Dendritic cell treated with granulocyte-macrophage colony-stimulating factor and Interleukin-4, amounts not matched to agents 40 ng/mL and 50 ng/mL, for 4 days (primary cell): ENCODE measurements around the gene NRF1.
"Not testable (repeated sequence)": the region's sequence is repeated elsewhere in the genome, so short reads cannot be mapped to it uniquely, and the experiment has no call there.

Experiments used
- H3K27ac Mint-ChIP-seq: one replicate; pipeline ENCODE4 v1.8.0; 2022; ENCODE audit warnings: mild to moderate bottlenecking, mixed read lengths
- H3K27me3 Mint-ChIP-seq: one replicate; pipeline ENCODE4 v1.8.0; 2022; ENCODE audit warnings: mild to moderate bottlenecking, mixed read lengths
- H3K36me3 Mint-ChIP-seq: one replicate; pipeline ENCODE4 v1.8.0; 2022; ENCODE audit warnings: low read depth, mixed read lengths
- H3K4me1 Mint-ChIP-seq: one replicate; pipeline ENCODE4 v1.8.0; 2022; ENCODE audit warnings: low read depth, mixed read lengths
- H3K4me3 Mint-ChIP-seq: one replicate; pipeline ENCODE4 v1.8.0; 2022; ENCODE audit warnings: mild to moderate bottlenecking, moderate library complexity, mixed read lengths
- H3K9me3 Mint-ChIP-seq: one replicate; pipeline ENCODE4 v1.8.0; 2022; ENCODE audit warnings: mixed read lengths
- intact Hi-C: fragments of 100-400 bp; cut with micrococcal nuclease; formaldehyde crosslinking; loops from one replicate; pipeline ENCODE4 v1.15.0; 2022

NRF1 gene

GRCh38 chr7:129611246-129612111, at the start of gene NRF1:
NRF1 (plus strand) TSS chr7:129611720; CDS start chr7:129657352, 45,632 bp downstream.
- Mint-ChIP-seq H3K4me3 (peak within 1 kb of the TSS; percentile 89), H3K27ac (peak within 1 kb of the TSS; percentile 91), H3K36me3 (peaks cover 50% of the 10 kb centered on the region), H3K27me3 (no peaks in the 10 kb centered on the region), H3K9me3 (no peaks in the 10 kb centered on the region), H3K4me1 (peaks cover 60% of the 10 kb centered on the region)
- intact Hi-C loops: loop anchor here (10.0 kb wide), 2 partner anchors 107 to 343 kb away; partner anchors contain the start of genes SMKR1 and UBE2H

- H3K36me3 Mint-ChIP-seq, H3K27ac Mint-ChIP-seq, H3K9me3 Mint-ChIP-seq, intact Hi-C loops, H3K4me3 Mint-ChIP-seq: not testable (repeated sequence)
- H3K4me1 Mint-ChIP-seq: peaks cover 35% of the 10 kb centered on the region
- peaks cover 24% of the 10 kb centered on the region for H3K27me3 Mint-ChIP-seq
Measured at GRCh38 chr7:129566323-129566722, 45.2 kb upstream of the NRF1 start.

- H3K4me1 Mint-ChIP-seq: peaks cover 25% of the 10 kb centered on the region
- no peaks in the 10 kb centered on the region for H3K36me3 Mint-ChIP-seq
- H3K27ac Mint-ChIP-seq: no peak overlapping the region
- no peak overlapping the region for H3K4me3 Mint-ChIP-seq
- H3K9me3 Mint-ChIP-seq: no peaks in the 10 kb centered on the region
- H3K27me3 Mint-ChIP-seq: peaks cover 26% of the 10 kb centered on the region
- intact Hi-C loops: no loop called here
Measured at GRCh38 chr7:129567377-129567776, 44.1 kb upstream of the NRF1 start.

- peaks cover 20% of the 10 kb centered on the region for H3K4me1 Mint-ChIP-seq
- no peaks in the 10 kb centered on the region for H3K36me3 Mint-ChIP-seq
- no peak overlapping the region for H3K4me3 Mint-ChIP-seq
- H3K27ac Mint-ChIP-seq: no peak overlapping the region
- H3K27me3 Mint-ChIP-seq: peaks cover 24% of the 10 kb centered on the region
- intact Hi-C loops: no loop called here
- no peaks in the 10 kb centered on the region for H3K9me3 Mint-ChIP-seq
Measured at GRCh38 chr7:129568240-129568639, 43.3 kb upstream of the NRF1 start.

GRCh38 chr7:129569326-129569725, 42.2 kb upstream of the NRF1 start:
- Mint-ChIP-seq H3K36me3 (no peaks in the 10 kb centered on the region), H3K4me1 (peaks cover 20% of the 10 kb centered on the region), H3K4me3 (no peak overlapping the region), H3K27me3 (peaks cover 17% of the 10 kb centered on the region), H3K9me3 (no peaks in the 10 kb centered on the region), H3K27ac (no peak overlapping the region)
- intact Hi-C loops: no loop called here

- H3K27me3 Mint-ChIP-seq: peaks cover 15% of the 10 kb centered on the region
- intact Hi-C loops: no loop called here
- H3K9me3 Mint-ChIP-seq: no peaks in the 10 kb centered on the region
- H3K4me1 Mint-ChIP-seq: peaks cover 20% of the 10 kb centered on the region
- no peak overlapping the region for H3K27ac Mint-ChIP-seq
- no peaks in the 10 kb centered on the region for H3K36me3 Mint-ChIP-seq
- no peak overlapping the region for H3K4me3 Mint-ChIP-seq
Measured at GRCh38 chr7:129569811-129570215, 41.7 kb upstream of the NRF1 start.

GRCh38 chr7:129571201-129571600, 40.3 kb upstream of the NRF1 start:
- Mint-ChIP-seq H3K27me3 (peaks cover 11% of the 10 kb centered on the region), H3K9me3 (no peaks in the 10 kb centered on the region), H3K36me3 (no peaks in the 10 kb centered on the region), H3K4me1 (peaks cover 16% of the 10 kb centered on the region), H3K4me3 (no peak overlapping the region), H3K27ac (no peak overlapping the region)
- intact Hi-C loops: no loop called here

GRCh38 chr7:129572205-129572604, 39.3 kb upstream of the NRF1 start:
- H3K4me3 Mint-ChIP-seq: no peak overlapping the region
- no peak overlapping the region for H3K27ac Mint-ChIP-seq
- intact Hi-C loops: no loop called here
- no peaks in the 10 kb centered on the region for H3K36me3 Mint-ChIP-seq
- peaks cover 11% of the 10 kb centered on the region for H3K27me3 Mint-ChIP-seq
- H3K9me3 Mint-ChIP-seq: no peaks in the 10 kb centered on the region
- H3K4me1 Mint-ChIP-seq: peaks cover 7% of the 10 kb centered on the region

GRCh38 chr7:129574487-129574886, 37.0 kb upstream of the NRF1 start:
- Mint-ChIP-seq H3K36me3 (no peaks in the 10 kb centered on the region), H3K27ac (no peak overlapping the region), H3K9me3 (peaks cover 15% of the 10 kb centered on the region), H3K27me3 (peaks cover 8% of the 10 kb centered on the region), H3K4me1 (peaks cover 4% of the 10 kb centered on the region), H3K4me3 (no peak overlapping the region)
- intact Hi-C loops: no loop called here

- Mint-ChIP-seq H3K27ac (no peak overlapping the region), H3K36me3 (no peaks in the 10 kb centered on the region)
- intact Hi-C loops: no loop called here
Measured at GRCh38 chr7:129575699-129576098, 35.8 kb upstream of the NRF1 start.

GRCh38 chr7:129576138-129576537, 35.4 kb upstream of the NRF1 start:
- H3K36me3 Mint-ChIP-seq: no peaks in the 10 kb centered on the region
- H3K4me3 Mint-ChIP-seq: no peak overlapping the region
- no peak overlapping the region for H3K27ac Mint-ChIP-seq
- no peaks in the 10 kb centered on the region for H3K4me1 Mint-ChIP-seq
- H3K27me3 Mint-ChIP-seq: peaks cover 6% of the 10 kb centered on the region
- intact Hi-C loops: no loop called here
- peaks cover 15% of the 10 kb centered on the region for H3K9me3 Mint-ChIP-seq

More at GRCh38 chr7:129575699-129576098, 35.8 kb upstream of the NRF1 start:
- no peaks in the 10 kb centered on the region for H3K4me1 Mint-ChIP-seq
- no peak overlapping the region for H3K4me3 Mint-ChIP-seq
- H3K27me3 Mint-ChIP-seq: peaks cover 8% of the 10 kb centered on the region
- peaks cover 15% of the 10 kb centered on the region for H3K9me3 Mint-ChIP-seq

GRCh38 chr7:129578829-129579228, 32.7 kb upstream of the NRF1 start:
- intact Hi-C loops: no loop called here
- Mint-ChIP-seq H3K4me1 (no peaks in the 10 kb centered on the region), H3K27me3 (peaks cover 4% of the 10 kb centered on the region), H3K4me3 (no peak overlapping the region), H3K9me3 (peaks cover 18% of the 10 kb centered on the region), H3K27ac (no peak overlapping the region), H3K36me3 (no peaks in the 10 kb centered on the region)

GRCh38 chr7:129586179-129586578, 25.3 kb upstream of the NRF1 start:
- intact Hi-C loops, H3K36me3 Mint-ChIP-seq, H3K27me3 Mint-ChIP-seq, H3K4me1 Mint-ChIP-seq, H3K4me3 Mint-ChIP-seq, H3K27ac Mint-ChIP-seq: not testable (repeated sequence)
- peaks cover 54% of the 10 kb centered on the region for H3K9me3 Mint-ChIP-seq

- no peak overlapping the region for H3K27ac Mint-ChIP-seq
- H3K4me1 Mint-ChIP-seq: no peaks in the 10 kb centered on the region
- no peaks in the 10 kb centered on the region for H3K27me3 Mint-ChIP-seq
- H3K36me3 Mint-ChIP-seq: no peaks in the 10 kb centered on the region
- intact Hi-C loops: no loop called here
- H3K9me3 Mint-ChIP-seq: peaks cover 54% of the 10 kb centered on the region
- no peak overlapping the region for H3K4me3 Mint-ChIP-seq
Measured at GRCh38 chr7:129588268-129588667, 23.3 kb upstream of the NRF1 start.

GRCh38 chr7:129591868-129592267, 19.7 kb upstream of the NRF1 start:
- H3K9me3 Mint-ChIP-seq: peaks cover 20% of the 10 kb centered on the region
- H3K27ac Mint-ChIP-seq: no peak overlapping the region
- no peaks in the 10 kb centered on the region for H3K4me1 Mint-ChIP-seq
- intact Hi-C loops: no loop called here
- H3K36me3 Mint-ChIP-seq: no peaks in the 10 kb centered on the region
- H3K4me3 Mint-ChIP-seq: no peak overlapping the region
- H3K27me3 Mint-ChIP-seq: no peaks in the 10 kb centered on the region
